Ovary (tissue), 3 donors: Measurements from ENCODE around the gene SHC3.

Experiments used
- CTCF ChIP-seq, 3 donors: fragments of 450-650 bp in 2 of 3; fragments of 200-600 bp in 1 of 3; IDR thresholded peaks; one replicate each; pipeline versions ENCODE4 v1.5.1 to v1.8.0; 2016 to 2022; ENCODE audit warnings: antibody characterized with exemption in 3 of 3, mild to moderate bottlenecking in 1 of 3
- POLR2A ChIP-seq: fragments of 450-650 bp; IDR thresholded peaks from one replicate; pipeline ENCODE4 v1.6.1; 2017; ENCODE audit warnings: antibody characterized with exemption, mild to moderate bottlenecking, moderate library complexity
- donor health status: DM: no; HTN: no; CAD: no.

- TF ChIP-seq CTCF (IDR thresholded peaks at IDR 0.05), result no peak
- TF ChIP-seq POLR2A, result no peak
These were observed 199.6 kb downstream of the SHC3 start for GRCh38 chr9:88979021-88979420.
